Esophagus squamous epithelium (tissue), 4 donors: ENCODE data around the gene MEIS3.

Experiments used
- CTCF ChIP-seq, 6 experiments: fragments of 450-650 bp in 4 of 6; fragments of 200-600 bp in 2 of 6; sonication (generic) in 2 of 6; IDR thresholded peaks; one replicate each; pipeline ENCODE4 v1.5.1; 2016 to 2019; ENCODE audit warnings: antibody characterized with exemption in 6 of 6, mild to moderate bottlenecking in 4 of 6, moderate library complexity in 4 of 6
- POLR2A ChIP-seq, 4 donors: fragments of 450-650 bp; IDR thresholded peaks; one replicate each; pipeline ENCODE4 v1.6.1; 2017; ENCODE audit warnings: antibody characterized with exemption in 4 of 4, mild to moderate bottlenecking in 4 of 4, moderate library complexity in 3 of 4

GRCh38 chr19:47433121-47433520 is 13.8 kb upstream of the MEIS3 start:
- TF ChIP-seq CTCF (IDR thresholded peaks at IDR 0.05) (no peak), POLR2A (IDR thresholded peaks at IDR 0.05) (no peak)
